ENCODE results near the gene EZR.

- TF ChIP-seq ZNF274 (IDR thresholded peaks at IDR 0.05; ENCODE audit: low read depth, low read length) (no peak), YY1 (IDR thresholded peaks at IDR 0.05; ENCODE audit: insufficient read depth, insufficient read length) (no peak), SUZ12 (IDR thresholded peaks at IDR 0.05; ENCODE audit: extremely low read depth, insufficient read depth, insufficient read length) (no peak)
Measured at GRCh38 chr6:158843751-158844683, 24.8 kb upstream of the EZR start.

Measured in NT2/D1 (cell line).